A549 (cell line): ENCODE results near the gene A2ML1. TPM values are rescaled to one million over a fixed set of nuclear protein-coding genes. Genes with fewer than 3 reads are reported as not detected.

Experiments
- ATAC-seq, 2 experiments: fragments of 200-7000 bp in 1 of 2; fragments of >200 bp in 1 of 2; cut with Nextera tagmentation in 1 of 2; cut with Tn5 transposase in 1 of 2; 3 replicates each; pipeline versions ENCODE4 v1.8.0 to v1.9.1; 2018 to 2020; ENCODE audit warnings: mild to moderate bottlenecking in 1 of 2, moderate library complexity in 1 of 2
- CTCF ChIA-PET: fragments of 300-600 bp; sonication (Branson Sonifier 250); formaldehyde crosslinking; extraction: SDS; loops from one replicate; lab custom pipeline; 2021; ENCODE audit warnings: antibody characterized with exemption, inconsistent platforms; lab: Yijun Ruan, JAX
- POLR2A ChIA-PET: fragments of 350-600 bp; formaldehyde crosslinking; extraction: SDS; loops from one replicate; lab custom pipeline; 2021; ENCODE audit warnings: antibody characterized with exemption, inconsistent platforms; lab: Yijun Ruan, JAX
- DNase-seq, 2 experiments: peaks; one replicate each; pipeline versions ENCODE4 v3.0.0 to v3.0.0-alpha.2; 2011 to 2016; ENCODE audit warnings: low read depth in 1 of 2, low spot score in 1 of 2
- FAIRE-seq: peaks from 2 replicates; lab custom pipeline; 2011; peaks lifted over from hg19 to GRCh38; lab: Jason Lieb, UNC
- H3K27ac ChIP-seq, 2 experiments: fragments of >200 bp; sonication (Bioruptor Twin); formaldehyde crosslinking; 3 replicates each; pipeline ENCODE4 v1.5.1; 2016 to 2017
- H3K4me1 ChIP-seq: fragments of >200 bp; sonication (Bioruptor Twin); formaldehyde crosslinking; 3 replicates; pipeline ENCODE4 v1.6.1; 2016
- H3K4me2 ChIP-seq: fragments of >200 bp; sonication (Bioruptor Twin); formaldehyde crosslinking; 3 replicates; pipeline ENCODE4 v1.6.1; 2016
- H3K4me3 ChIP-seq: fragments of >200 bp; sonication (Bioruptor Twin); formaldehyde crosslinking; 3 replicates; pipeline ENCODE4 v1.5.1; 2016
- H3K9me3 ChIP-seq: fragments of >200 bp; sonication (Bioruptor Twin); formaldehyde crosslinking; 3 replicates; pipeline ENCODE4 v1.6.1; 2016
- ATOH8 ChIP-seq: fragments of 250-450 bp; sonication (Bioruptor Pico); IDR thresholded peaks from 2 replicates; pipeline ENCODE4 v1.5.0; 2020; ENCODE audit warnings: low read depth, mild to moderate bottlenecking, moderate library complexity
- BHLHE40 ChIP-seq: IDR thresholded peaks from 2 replicates; pipeline ENCODE4 v1.6.1; 2012; ENCODE audit warnings: low read depth, low read length, inconsistent platforms
- CBX8 ChIP-seq: fragments of 200-600 bp; sonication (generic); IDR thresholded peaks from 2 replicates; pipeline ENCODE4 v1.6.1; 2016
- CHD2 ChIP-seq: fragments of 150-350 bp; IDR thresholded peaks from 2 replicates; pipeline ENCODE4 v1.6.1; 2014; ENCODE audit warnings: low read length; ENCODE audit not compliant: partially characterized antibody
- CHD4 ChIP-seq: fragments of 200-600 bp; sonication (generic); IDR thresholded peaks from 2 replicates; pipeline ENCODE4 v1.6.1; 2016; ENCODE audit warnings: antibody characterized with exemption, mild to moderate bottlenecking, borderline replicate concordance
- EP300 ChIP-seq, 2 experiments: fragments of >200 bp; sonication (Bioruptor Twin); formaldehyde crosslinking; IDR thresholded peaks; 2 replicates in 1 of 2; 3 replicates in 1 of 2; pipeline ENCODE4 v1.6.1; 2016 to 2017
- ESRRA ChIP-seq: fragments of 150-350 bp; IDR thresholded peaks from 2 replicates; pipeline ENCODE4 v1.6.1; 2014; ENCODE audit warnings: mild to moderate bottlenecking, low read length, borderline replicate concordance
- FOSB ChIP-seq: fragments of 250-450 bp; sonication (Bioruptor Pico); IDR thresholded peaks from 2 replicates; pipeline ENCODE4 v1.5.0; 2020; ENCODE audit warnings: mild to moderate bottlenecking, moderate library complexity
- FOSL2 ChIP-seq, 2 experiments: fragments of 450-650 bp in 1 of 2; fragments of >200 bp in 1 of 2; sonication (Bioruptor Twin) in 1 of 2; formaldehyde crosslinking; IDR thresholded peaks; 2 replicates each; pipeline versions ENCODE4 v1.5.0 to v1.6.1; 2016 to 2020; ENCODE audit warnings: mild to moderate bottlenecking in 1 of 2, moderate library complexity in 1 of 2
- JUN ChIP-seq, 2 experiments: fragments of >200 bp; sonication (Bioruptor Twin); formaldehyde crosslinking; IDR thresholded peaks; 2 replicates in 1 of 2; 3 replicates in 1 of 2; pipeline ENCODE4 v1.6.1; 2016 to 2017
- KDM1A ChIP-seq: fragments of 200-600 bp; sonication (generic); IDR thresholded peaks from 2 replicates; pipeline ENCODE4 v1.6.1; 2016; ENCODE audit warnings: low read depth, mild to moderate bottlenecking
- MAFK ChIP-seq: fragments of 450-650 bp; IDR thresholded peaks from 2 replicates; pipeline ENCODE4 v1.6.1; 2014; ENCODE audit not compliant: partially characterized antibody
- MAX ChIP-seq: IDR thresholded peaks from 2 replicates; pipeline ENCODE4 v1.6.1; 2012
- NFE2L2 ChIP-seq: fragments of 150-350 bp; conservative IDR thresholded peaks from 2 replicates; pipeline ENCODE4 v1.6.1; 2014; ENCODE audit warnings: low read length
- NR3C1 ChIP-seq: fragments of >200 bp; sonication (Bioruptor Twin); formaldehyde crosslinking; IDR thresholded peaks from 3 replicates; pipeline ENCODE4 v1.6.1; 2017
- RAD21 ChIP-seq, 2 experiments: fragments of >200 bp in 1 of 2; sonication (Bioruptor Twin) in 1 of 2; formaldehyde crosslinking in 1 of 2; IDR thresholded peaks in 1 of 2; conservative IDR thresholded peaks in 1 of 2; 2 replicates in 1 of 2; 3 replicates in 1 of 2; pipeline ENCODE4 v1.6.1; 2012 to 2018; ENCODE audit warnings: inconsistent platforms in 1 of 2
- RFX5 ChIP-seq: fragments of 450-650 bp; IDR thresholded peaks from 2 replicates; pipeline ENCODE4 v1.7.1; 2014; ENCODE audit warnings: antibody characterized with exemption, mild to moderate bottlenecking, moderate library complexity
- USF2 ChIP-seq: fragments of 450-650 bp; IDR thresholded peaks from 2 replicates; pipeline ENCODE4 v1.6.1; 2014; ENCODE audit warnings: antibody characterized with exemption
- ZFP36 ChIP-seq: fragments of 450-650 bp; IDR thresholded peaks from 2 replicates; pipeline ENCODE4 v1.6.1; 2014; ENCODE audit warnings: borderline replicate concordance; ENCODE audit not compliant: partially characterized antibody
- ZSCAN20 ChIP-seq: fragments of 250-450 bp; sonication (Bioruptor Pico); IDR thresholded peaks from 2 replicates; pipeline ENCODE4 v1.8.0; 2022; ENCODE audit warnings: mild to moderate bottlenecking, moderate library complexity
- WGBS: methylation state at CpG from one replicate; pipeline ENCODE4 v1.1.6; 2017; ENCODE audit errors: missing lambda C conversion rate; 5-methylcytosine and 5-hydroxymethylcytosine counted together
- polyA plus RNA-seq, 4 experiments: library from polyadenylated mRNA; depleted of rRNA in 3 of 4; stranded (reverse); fragments of >200 nt; fragmentation: RNase III in 1 of 4; extraction: RNeasy Plus Mini Kit Qiagen cat#74134 plus additional on column Dnase treatment in 1 of 4; gene quantifications; 2 replicates in 3 of 4; 3 replicates in 1 of 4; pipeline ENCODE4 v1.2.3, GENCODE V29; 2011 to 2017
- TF ChIP-seq, protein P1 (sequence below): IDR thresholded peaks from 2 replicates; pipeline ENCODE4 v1.6.1; 2012; ENCODE audit warnings: low read depth, borderline replicate concordance

The A2ML1 gene
- polyA plus RNA-seq, 2 of the 4 experiments (the other 2 are of a cell fraction) = not detected

DNA sequence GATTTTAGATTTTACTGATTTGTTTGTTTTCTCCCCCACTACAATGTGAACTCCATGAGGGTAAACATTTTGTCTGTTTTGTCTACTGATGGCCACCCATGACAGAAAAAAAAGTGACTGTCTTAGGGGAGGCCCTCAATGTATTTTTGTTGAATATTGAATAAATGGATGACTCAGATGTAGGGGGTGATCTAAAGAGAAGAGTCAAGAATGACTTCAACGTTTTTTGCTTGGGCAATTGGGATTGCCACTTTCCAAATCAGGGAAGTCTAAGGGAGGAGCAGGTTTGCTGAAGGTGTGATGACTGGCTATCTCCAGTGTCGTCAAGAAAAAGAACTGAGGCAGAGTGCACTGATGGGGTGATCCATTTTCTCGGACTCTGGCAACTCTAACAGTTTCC lies 81.2 kb downstream of the A2ML1 start:
- Histone ChIP-seq H3K4me3 (no peak overlapping the region), H3K4me2 (no peak overlapping the region), H3K27ac (no peak overlapping the region), H3K9me3 (no peaks in the 10 kb centered on the region), H3K4me1 (no peaks in the 10 kb centered on the region)
- ChIA-PET CTCF (interaction anchor here (2.3 kb wide), 1 partner anchor 13 kb away, joined by 11 read pairs; no protein-coding TSS in a partner anchor), POLR2A (no interaction called here)
- no peak for TF ChIP-seq JUN (IDR thresholded peaks at IDR 0.05)
- no peak for TF ChIP-seq ZSCAN20 (CRISPR knock-in tag)
- no peak for TF ChIP-seq FOSL2 (IDR thresholded peaks at IDR 0.05)
- TF ChIP-seq FOSL2 (CRISPR knock-in tag; IDR thresholded peaks at IDR 0.05) = no peak
- TF ChIP-seq NFE2L2 = no peak
- no peak for TF ChIP-seq FOSB
- TF ChIP-seq RFX5 = no peak
- no peak for TF ChIP-seq USF2
- no peak for ATAC-seq
- 36% methylated on average over 3 of the region's 3 CpGs for WGBS
- FAIRE-seq = no peak
- no peak for DNase-seq

GRCh38 chr12:8904665-8905064 lies 82.2 kb downstream of the A2ML1 start:
- TF ChIP-seq ESRRA (no peak), NR3C1 (no peak), FOSB (no peak), EP300 (IDR thresholded peaks at IDR 0.05) (no peak), KDM1A (no peak), BHLHE40 (no peak), ATOH8 (CRISPR knock-in tag) (no peak), CBX8 (no peak), MAFK (no peak), ZFP36 (no peak)
- TF ChIP-seq, protein P1, sequence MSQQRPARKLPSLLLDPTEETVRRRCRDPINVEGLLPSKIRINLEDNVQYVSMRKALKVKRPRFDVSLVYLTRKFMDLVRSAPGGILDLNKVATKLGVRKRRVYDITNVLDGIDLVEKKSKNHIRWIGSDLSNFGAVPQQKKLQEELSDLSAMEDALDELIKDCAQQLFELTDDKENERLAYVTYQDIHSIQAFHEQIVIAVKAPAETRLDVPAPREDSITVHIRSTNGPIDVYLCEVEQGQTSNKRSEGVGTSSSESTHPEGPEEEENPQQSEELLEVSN = no peak
- no peaks in the 10 kb centered on the region for H3K4me1 ChIP-seq
- ATAC-seq (no peak), FAIRE-seq (no peak), DNase-seq (no peak)
- no peak overlapping the region for H3K4me2 ChIP-seq
- ChIA-PET POLR2A (no interaction called here), CTCF (interaction anchor here (2.3 kb wide), 1 partner anchor 14 kb away, joined by 11 read pairs; no protein-coding TSS in a partner anchor)
- H3K4me3 ChIP-seq = no peak overlapping the region
- H3K27ac ChIP-seq = no peak overlapping the region
- H3K9me3 ChIP-seq = no peaks in the 10 kb centered on the region

- CTCF ChIA-PET = interaction anchor here (0.8 kb wide), 1 partner anchor 16 kb away, joined by 4 read pairs; no protein-coding TSS in a partner anchor
- no peak overlapping the region for H3K4me2 ChIP-seq
- no peak for DNase-seq
- H3K4me1 ChIP-seq = no peaks in the 10 kb centered on the region
- TF ChIP-seq CHD4 = no peak
- TF ChIP-seq RAD21 (conservative IDR thresholded peaks at IDR 0.05 in 1 of 2, IDR thresholded peaks at IDR 0.05 in 1 of 2) = no peak
- TF ChIP-seq CHD2 = no peak
- TF ChIP-seq MAX = no peak
- no peak for TF ChIP-seq ATOH8 (CRISPR knock-in tag)
- TF ChIP-seq, all 56 proteins: peak for 0
- Histone ChIP-seq H3K27ac (no peak overlapping the region), H3K9me3 (no peaks in the 10 kb centered on the region), H3K4me3 (no peak overlapping the region)
- WGBS = 73% methylated on average over 9 of the region's 10 CpGs
- POLR2A ChIA-PET = no interaction called here
- FAIRE-seq (no peak), ATAC-seq (no peak)
Measured at GRCh38 chr12:8905546-8905945, 83.1 kb downstream of the A2ML1 start.
